ENCODE results near the gene MMS19. TPM values are rescaled to one million over a fixed set of nuclear protein-coding genes. Genes with fewer than 3 reads are reported as not detected.
A peak's percentile ranks its signal among the peaks of the same experiment; 100 is the strongest.
"Not testable (repeated sequence)": the region's sequence is repeated elsewhere in the genome, so short reads cannot be mapped to it uniquely, and the experiment has no call there.

MMS19 gene
- total and polyA plus RNA-seq, 5 experiments from 2014 or later, result 31.2 to 111 (median 37.3) TPM

DNA sequence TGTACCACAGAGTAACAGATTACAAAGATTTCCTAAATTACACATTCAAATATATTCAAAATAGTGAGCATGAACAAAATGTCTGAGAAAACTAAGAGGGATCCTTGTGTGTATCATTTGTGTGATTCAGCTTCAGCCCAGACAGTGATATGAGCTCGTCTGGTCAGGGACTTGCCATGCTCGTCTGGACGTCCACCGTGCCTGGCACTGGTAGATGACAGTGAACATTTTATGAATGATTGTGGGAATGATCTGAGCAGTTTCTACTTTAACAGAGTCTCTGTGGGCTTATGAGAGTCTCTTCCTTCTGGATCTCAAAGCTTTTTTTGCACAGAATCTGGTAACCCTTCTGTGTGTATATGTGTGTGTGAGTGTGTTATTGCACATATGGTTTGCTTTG is 40.2 kb upstream of the MMS19 start:
- Mint-ChIP-seq H3K4me1 (peaks cover 0 to 8% (median 3%) of the 10 kb centered on the region in 4 donors), H3K27ac (no peak overlapping the region), H3K27me3 (no peaks in the 10 kb centered on the region), H3K36me3 (no peaks in the 10 kb centered on the region), H3K4me3 (no peak overlapping the region), H3K9me3 (no peaks in the 10 kb centered on the region)
- no peak for DNase-seq
- POLR2A ChIA-PET, result no interaction called here
- no peak for ATAC-seq

DNA sequence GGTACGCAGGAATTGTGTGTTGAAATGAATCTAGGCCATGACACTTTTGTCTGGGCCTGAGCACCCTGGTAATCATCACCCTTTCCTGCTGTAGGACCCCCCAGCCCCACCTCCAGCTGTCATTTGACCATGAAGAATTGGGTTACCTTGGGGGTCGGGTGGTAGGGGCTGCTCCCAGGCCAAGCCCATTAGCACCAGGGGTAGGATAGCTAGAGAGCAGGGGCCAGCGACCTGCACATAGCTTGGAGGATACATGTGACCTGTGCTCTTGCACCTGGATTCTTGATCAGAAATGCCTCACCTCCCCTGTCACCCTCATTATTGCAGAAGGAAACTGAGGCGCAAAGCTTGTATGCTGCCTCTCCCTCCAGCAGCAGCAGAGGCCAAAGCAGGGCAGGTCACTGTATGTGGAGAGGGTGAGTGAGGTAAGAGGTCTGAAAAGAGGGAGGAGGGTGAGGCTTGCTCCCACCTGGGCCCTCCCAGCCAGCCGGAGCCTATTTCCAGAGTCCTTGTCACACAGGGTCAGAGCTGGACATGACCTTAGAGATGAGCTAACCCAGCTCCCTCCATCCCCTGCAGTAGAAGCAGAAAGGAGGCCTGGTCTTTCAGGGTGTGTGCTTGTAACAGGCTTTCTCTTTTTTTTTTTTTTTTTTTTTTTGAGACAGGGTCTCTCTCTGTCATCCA is 39.1 kb upstream of the MMS19 start:
- H3K27me3 Mint-ChIP-seq, result no peaks in the 10 kb centered on the region
- ATAC-seq, result no peak
- POLR2A ChIA-PET, result no interaction called here

DNA sequence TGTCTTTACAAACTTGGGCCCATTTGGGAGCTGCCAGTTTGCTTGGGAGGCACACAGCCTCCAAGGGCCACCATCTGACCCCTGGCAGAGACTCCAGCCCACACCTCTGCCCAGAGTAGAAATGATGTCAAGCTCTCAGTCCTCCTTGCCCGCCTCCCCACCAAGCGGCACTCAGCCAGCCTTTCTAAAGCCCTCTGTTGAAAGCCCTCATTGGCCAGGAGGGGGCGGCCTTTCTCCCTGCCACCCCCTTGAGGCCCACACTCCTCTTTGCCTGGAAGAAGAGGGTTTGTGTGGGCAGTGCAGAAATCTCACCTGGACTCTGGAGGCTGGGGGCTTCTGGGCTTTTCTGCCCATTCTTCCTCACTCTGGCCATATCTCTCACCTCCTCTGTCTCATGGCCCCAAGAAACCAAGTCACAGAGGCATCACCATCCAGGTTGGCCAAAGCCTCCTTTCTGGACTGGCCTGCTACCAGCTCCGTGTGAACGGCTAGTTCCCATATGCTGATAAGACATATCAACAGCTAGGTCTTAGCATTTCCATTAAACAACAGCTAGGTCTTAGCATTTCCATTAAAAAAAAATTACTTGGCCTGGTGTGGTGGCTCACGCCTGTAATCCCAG is 36.6 kb upstream of the MMS19 start:
- DNase-seq (no peak), ATAC-seq (peak in 1 of 2 donors; percentile 40)
- Mint-ChIP-seq H3K36me3 (no peaks in the 10 kb centered on the region), H3K4me1 (peaks cover 0 to 3% (median 0%) of the 10 kb centered on the region in 4 donors), H3K9me3 (peaks cover 0 to 1% (median 0%) of the 10 kb centered on the region in 9 donors), H3K4me3 (no peak overlapping the region), H3K27ac (no peak overlapping the region), H3K27me3 (no peaks in the 10 kb centered on the region)
- POLR2A ChIA-PET, result interaction anchor here (0.5 kb wide), 1 partner anchor 105 kb away, joined by 4 read pairs; no protein-coding TSS in a partner anchor

More for the DNA sequence above, 39.1 kb upstream of the MMS19 start:
- no peak overlapping the region for H3K4me3 Mint-ChIP-seq
- DNase-seq, result no peak
- no peaks in the 10 kb centered on the region for H3K36me3 Mint-ChIP-seq
- no peak overlapping the region for H3K27ac Mint-ChIP-seq
- H3K4me1 Mint-ChIP-seq, result peaks cover 0 to 3% (median 0%) of the 10 kb centered on the region in 4 donors
- H3K9me3 Mint-ChIP-seq, result no peaks in the 10 kb centered on the region

DNA sequence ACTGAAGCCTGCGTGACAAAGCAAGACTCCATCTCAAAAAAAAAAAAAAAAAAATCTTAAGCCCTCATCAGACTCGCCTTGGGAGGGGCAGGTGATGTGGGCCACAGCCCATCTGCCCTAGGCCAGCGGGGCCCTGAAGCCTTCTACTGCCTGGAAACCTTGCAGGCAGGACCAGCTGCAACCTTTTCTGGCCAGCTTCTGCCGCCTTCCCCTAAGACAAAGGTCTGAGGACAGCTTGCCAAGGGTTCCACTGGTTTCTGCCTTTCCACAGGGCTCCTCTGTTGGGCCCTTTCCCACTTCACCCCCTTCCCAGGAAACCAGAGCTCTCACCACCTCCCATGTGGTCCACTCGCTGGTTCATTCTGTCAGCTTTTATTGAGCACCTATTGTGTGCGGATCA is 35.7 kb upstream of the MMS19 start:
- no peaks in the 10 kb centered on the region for H3K27me3 Mint-ChIP-seq
- no peak for ATAC-seq
- POLR2A ChIA-PET, result no interaction called here

DNA sequence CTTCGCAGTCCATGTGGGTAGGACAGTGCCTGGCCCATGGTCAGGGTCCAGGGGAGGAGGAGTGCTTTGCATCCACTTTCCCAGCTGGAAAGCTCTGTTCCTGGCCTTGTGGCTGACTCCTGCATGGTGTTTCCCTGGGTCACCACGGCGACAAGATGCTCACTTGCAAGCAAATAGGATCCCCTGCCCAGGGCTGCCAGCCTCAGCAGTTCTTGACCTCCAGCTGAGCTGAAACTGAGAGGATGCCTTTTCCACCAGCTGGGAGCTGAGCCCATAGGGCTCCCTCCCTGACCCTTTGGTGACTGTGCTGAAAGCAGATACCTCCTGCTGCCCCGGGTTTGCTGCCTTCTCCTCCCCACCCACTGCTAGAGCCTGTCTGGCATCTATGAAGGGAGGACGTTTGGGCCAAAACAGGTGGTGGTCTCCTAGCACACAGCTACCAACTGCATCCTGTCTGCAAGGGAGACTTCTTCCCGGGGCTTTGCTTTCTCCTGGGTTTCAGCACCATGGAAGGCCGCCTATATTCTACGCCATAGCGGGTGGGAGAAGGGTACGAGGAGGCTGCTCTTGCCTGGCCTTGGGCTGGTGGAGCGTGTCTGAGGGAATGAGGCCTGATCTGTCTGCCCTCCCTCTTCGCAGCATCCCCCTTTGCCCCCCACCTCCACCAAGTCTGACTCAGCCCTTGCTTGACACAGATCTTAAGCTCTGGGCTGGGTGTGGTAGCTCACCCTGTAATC is 34.9 kb upstream of the MMS19 start:
- DNase-seq, result no peak
- Mint-ChIP-seq H3K4me3 (no peak overlapping the region), H3K9me3 (peaks cover 0 to 3% (median 0%) of the 10 kb centered on the region in 9 donors), H3K36me3 (no peaks in the 10 kb centered on the region), H3K27ac (no peak overlapping the region), H3K4me1 (peaks cover 0 to 3% (median 0%) of the 10 kb centered on the region in 4 donors), H3K27me3 (no peaks in the 10 kb centered on the region)
- POLR2A ChIA-PET, result no interaction called here
- no peak for ATAC-seq

More for the DNA sequence above, 35.7 kb upstream of the MMS19 start:
- H3K4me1 Mint-ChIP-seq, result peaks cover 0 to 3% (median 0%) of the 10 kb centered on the region in 4 donors
- H3K4me3 Mint-ChIP-seq, result no peak overlapping the region
- H3K9me3 Mint-ChIP-seq, result peaks cover 0 to 3% (median 0%) of the 10 kb centered on the region in 9 donors
- no peak overlapping the region for H3K27ac Mint-ChIP-seq
- DNase-seq, result no peak
- H3K36me3 Mint-ChIP-seq, result no peaks in the 10 kb centered on the region

DNA sequence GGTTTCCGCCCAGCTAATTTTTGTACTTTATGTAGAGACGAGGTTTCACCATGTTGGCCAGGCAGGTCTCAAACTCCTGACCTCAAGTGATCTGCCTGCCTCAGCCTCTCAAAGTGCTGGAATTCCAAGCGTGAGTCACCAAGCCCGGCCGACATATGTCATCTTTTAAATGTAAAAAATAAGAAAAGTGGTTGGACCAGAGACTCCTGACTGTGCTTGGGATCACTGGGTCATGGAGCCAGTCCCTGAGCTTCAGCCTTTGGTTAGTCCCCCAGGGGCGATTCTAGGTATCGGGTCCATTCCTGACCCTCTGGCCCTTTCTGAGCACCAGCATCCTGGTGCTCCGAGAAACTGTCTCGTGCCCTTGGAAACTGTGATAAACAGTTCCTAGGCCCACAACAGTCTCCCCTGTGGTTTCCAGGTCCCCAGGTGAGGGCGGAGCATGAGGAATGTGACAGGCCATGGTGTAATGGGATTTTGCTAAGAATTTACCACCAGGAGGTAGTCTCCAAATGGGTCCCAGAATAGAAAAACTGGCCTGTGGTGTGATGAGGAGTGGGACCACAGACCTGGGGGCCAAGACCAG is 33.3 kb upstream of the MMS19 start:
- no peak overlapping the region for H3K27ac Mint-ChIP-seq
- ATAC-seq (no peak), DNase-seq (no peak)
- no peaks in the 10 kb centered on the region for H3K36me3 Mint-ChIP-seq
- no peak overlapping the region for H3K4me3 Mint-ChIP-seq
- no peaks in the 10 kb centered on the region for H3K27me3 Mint-ChIP-seq
- H3K9me3 Mint-ChIP-seq, result peaks cover 0 to 3% (median 0%) of the 10 kb centered on the region in 9 donors
- POLR2A ChIA-PET, result no interaction called here
- peaks cover 0 to 3% (median 0%) of the 10 kb centered on the region in 4 donors for H3K4me1 Mint-ChIP-seq

DNA sequence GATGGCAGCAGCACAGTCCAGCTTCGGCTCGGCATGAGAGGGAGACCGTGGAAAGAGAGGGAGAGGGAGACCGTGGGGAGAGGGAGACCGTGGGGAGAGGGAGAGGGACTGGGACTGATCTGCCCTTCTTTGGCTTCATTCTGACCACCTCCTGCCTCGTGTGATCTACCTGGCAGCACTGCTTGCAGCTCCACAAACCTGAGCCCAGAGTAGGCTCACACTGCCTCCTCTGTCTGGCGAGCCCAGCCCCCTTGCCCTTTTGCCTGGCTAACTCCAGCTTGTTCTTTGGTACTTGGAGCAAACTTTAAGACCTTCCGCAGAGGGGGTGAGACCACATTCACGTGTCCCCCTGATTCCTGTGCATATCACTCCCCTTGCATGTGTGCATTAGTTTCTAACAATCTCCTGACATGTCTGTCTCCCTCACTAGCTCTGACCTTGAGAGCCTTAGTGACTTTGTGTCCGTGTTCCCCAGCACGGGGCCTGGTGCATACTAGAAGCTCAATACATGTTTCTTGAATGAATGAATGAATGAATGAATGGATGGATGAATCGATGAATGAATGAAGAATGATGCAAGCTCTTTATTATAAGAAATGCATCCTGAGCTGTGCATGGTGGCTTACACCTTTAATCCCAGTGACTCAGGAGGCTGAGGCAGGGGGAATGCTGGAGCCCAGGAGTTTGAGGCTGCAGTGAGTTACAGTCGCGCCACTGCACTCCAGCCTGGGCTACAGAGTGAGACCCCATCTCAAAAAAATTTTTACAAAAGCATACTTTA is 31.7 kb upstream of the MMS19 start:
- Mint-ChIP-seq H3K9me3 (peaks cover 0 to 3% (median 0%) of the 10 kb centered on the region in 9 donors), H3K4me1 (peaks cover 0 to 3% (median 0%) of the 10 kb centered on the region in 4 donors), H3K4me3 (no peak overlapping the region), H3K27ac (no peak overlapping the region), H3K36me3 (no peaks in the 10 kb centered on the region), H3K27me3 (no peaks in the 10 kb centered on the region)
- POLR2A ChIA-PET, result interaction anchor here (0.7 kb wide), 1 partner anchor 173 kb away, joined by 3 read pairs; no protein-coding TSS in a partner anchor
- ATAC-seq (no peak), DNase-seq (no peak)

DNA sequence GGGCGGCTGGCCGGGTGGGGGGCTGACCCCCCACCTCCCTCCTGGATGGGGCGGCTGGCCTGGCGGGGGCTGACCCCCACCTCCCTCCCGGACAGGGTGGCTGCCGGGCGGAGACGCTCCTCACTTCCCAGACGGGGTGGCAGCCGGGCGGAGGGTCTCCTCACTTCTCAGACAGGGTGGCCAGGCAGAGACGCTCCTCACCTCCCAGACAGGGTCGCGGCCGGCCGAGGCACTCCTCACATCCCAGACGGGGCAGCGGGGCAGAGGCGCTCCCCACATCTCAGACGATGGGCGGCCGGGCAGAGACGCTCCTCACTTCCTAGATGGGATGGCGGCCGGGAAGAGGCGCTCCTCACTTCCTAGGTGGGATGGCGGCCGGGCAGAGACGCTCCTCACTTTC is 30.7 kb upstream of the MMS19 start:
- not testable (repeated sequence) for ATAC-seq, H3K27ac Mint-ChIP-seq, DNase-seq, H3K27me3 Mint-ChIP-seq, H3K4me3 Mint-ChIP-seq, H3K9me3 Mint-ChIP-seq, H3K36me3 Mint-ChIP-seq, H3K4me1 Mint-ChIP-seq
- POLR2A ChIA-PET, result interaction anchor here (0.7 kb wide), 1 partner anchor 172 kb away, joined by 3 read pairs; no protein-coding TSS in a partner anchor

DNA sequence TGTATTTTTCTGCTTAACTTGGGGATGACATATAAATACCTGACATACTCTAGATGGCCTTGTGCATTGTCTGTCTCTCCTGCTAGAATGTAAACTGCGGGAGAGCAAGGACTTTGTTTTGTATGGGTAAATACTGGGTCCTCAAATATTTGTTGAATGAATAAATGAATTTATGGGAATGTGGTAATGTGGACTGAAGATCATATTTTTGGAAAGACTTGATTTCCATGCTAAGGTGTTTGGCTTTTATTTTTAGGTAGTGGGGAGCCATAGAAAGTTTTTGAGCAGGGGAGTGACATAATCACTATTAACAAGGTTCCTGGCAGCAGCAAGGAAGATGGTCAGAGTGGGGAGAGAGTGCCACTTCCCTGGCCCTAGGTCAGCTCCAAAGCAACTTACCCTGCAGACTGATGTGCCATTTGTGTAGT is 27.5 kb upstream of the MMS19 start:
- Mint-ChIP-seq H3K27ac (no peak overlapping the region), H3K4me3 (no peak overlapping the region), H3K27me3 (peaks cover 2 to 8% (median 3%) of the 10 kb centered on the region in 5 donors), H3K9me3 (peaks cover 0 to 3% (median 0%) of the 10 kb centered on the region in 9 donors), H3K36me3 (no peaks in the 10 kb centered on the region), H3K4me1 (no peaks in the 10 kb centered on the region)
- DNase-seq (no peak), ATAC-seq (no peak)
- POLR2A ChIA-PET, result no interaction called here

DNA sequence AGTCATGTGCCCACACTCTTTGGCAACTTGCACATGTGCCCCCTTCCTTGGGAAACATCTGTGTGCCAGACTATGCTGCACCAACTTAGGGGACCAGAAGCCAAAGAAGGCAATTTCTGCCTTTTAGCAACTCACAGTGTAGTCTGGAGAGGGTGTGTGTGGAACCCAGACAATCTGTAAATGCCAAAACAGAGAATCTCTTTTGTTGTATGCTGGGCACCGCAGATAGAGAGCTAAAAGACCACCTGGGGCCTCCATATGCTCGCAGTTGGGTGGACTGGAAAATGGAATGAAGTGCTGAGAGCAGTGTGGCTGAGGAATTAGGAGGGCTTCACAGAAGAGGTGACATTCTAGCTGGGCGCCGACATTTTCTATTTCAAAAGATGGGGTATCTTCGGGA is 26.9 kb upstream of the MMS19 start:
- H3K4me3 Mint-ChIP-seq, result no peak overlapping the region
- H3K27me3 Mint-ChIP-seq, result peaks cover 2 to 8% (median 3%) of the 10 kb centered on the region in 5 donors
- POLR2A ChIA-PET, result no interaction called here
- H3K9me3 Mint-ChIP-seq, result peaks cover 0 to 3% (median 0%) of the 10 kb centered on the region in 9 donors
- ATAC-seq (no peak), DNase-seq (no peak)
- no peaks in the 10 kb centered on the region for H3K4me1 Mint-ChIP-seq
- peak overlapping the region in 1 of 10 donors; percentile 1 for H3K27ac Mint-ChIP-seq
- H3K36me3 Mint-ChIP-seq, result no peaks in the 10 kb centered on the region

DNA sequence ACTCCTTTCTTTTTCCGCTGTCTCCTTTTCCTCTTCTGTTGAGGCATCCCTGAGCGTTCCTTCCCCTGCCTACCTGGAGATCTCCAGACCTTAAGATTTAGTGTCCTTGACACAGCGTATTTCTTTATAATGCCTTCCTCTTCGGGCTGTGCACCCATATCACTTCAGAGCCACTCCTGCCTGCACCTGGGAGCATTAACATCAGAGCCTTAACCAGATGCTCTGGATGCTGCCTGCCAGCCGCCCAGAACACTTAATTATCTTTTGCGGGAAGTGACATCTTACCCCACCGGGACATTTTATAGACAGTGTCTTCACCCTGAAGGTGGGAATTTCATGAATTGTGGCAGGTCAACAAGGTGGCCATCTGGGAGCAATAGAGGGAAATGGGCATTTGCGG is 24.7 kb upstream of the MMS19 start:
- Mint-ChIP-seq H3K4me3 (no peak overlapping the region), H3K27ac (no peak overlapping the region), H3K36me3 (no peaks in the 10 kb centered on the region), H3K27me3 (peaks cover 2 to 8% (median 3%) of the 10 kb centered on the region in 5 donors), H3K9me3 (no peaks in the 10 kb centered on the region), H3K4me1 (no peaks in the 10 kb centered on the region)
- POLR2A ChIA-PET, result no interaction called here
- ATAC-seq, result no peak
- DNase-seq, result no peak

DNA sequence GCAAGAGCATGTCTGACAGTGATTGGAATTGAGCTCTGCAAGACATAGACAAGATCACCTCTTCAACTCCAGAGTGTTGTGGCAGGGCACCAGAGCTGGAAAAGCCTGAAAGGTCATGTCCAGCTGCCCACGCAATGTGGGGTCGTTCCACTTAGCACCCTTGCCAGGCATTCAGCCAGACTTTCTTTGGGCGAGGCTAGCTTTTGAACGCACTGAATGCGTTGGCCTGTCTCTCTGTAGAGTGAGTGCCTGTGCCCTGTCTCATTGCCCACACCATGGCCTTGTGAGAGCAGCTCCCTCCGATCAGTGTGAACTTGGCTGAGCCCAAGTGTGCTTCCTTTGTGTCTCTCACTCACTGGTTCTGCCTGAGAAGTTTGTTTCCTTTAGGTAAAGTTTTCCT is 23.8 kb upstream of the MMS19 start:
- no peak for ATAC-seq
- H3K9me3 Mint-ChIP-seq, result no peaks in the 10 kb centered on the region
- no peak overlapping the region for H3K4me3 Mint-ChIP-seq
- H3K36me3 Mint-ChIP-seq, result no peaks in the 10 kb centered on the region
- no peak overlapping the region for H3K27ac Mint-ChIP-seq
- no peaks in the 10 kb centered on the region for H3K4me1 Mint-ChIP-seq
- H3K27me3 Mint-ChIP-seq, result peaks cover 2 to 8% (median 4%) of the 10 kb centered on the region in 5 donors
- no peak for DNase-seq
- POLR2A ChIA-PET, result interaction anchor here (0.5 kb wide), 1 partner anchor 355 kb away, joined by 15 read pairs; no protein-coding TSS in a partner anchor
